Glomerular endothelial cell (primary cell): ENCODE results near the gene OR2AG1. TPM values are rescaled to one million over a fixed set of nuclear protein-coding genes. Genes with fewer than 3 reads are reported as not detected.

Source experiments
- DNase-seq: peaks from one replicate; pipeline ENCODE4 v3.0.0-alpha.2; 2011; ENCODE audit warnings: low read depth, low spot score; ENCODE audit errors: extremely low read depth
- total RNA-seq: library from RNA; depleted of rRNA; stranded (reverse); fragments of >200 nt; gene quantifications from 2 replicates; pipeline ENCODE4 v1.2.3, GENCODE V29; 2015

OR2AG1 gene, protein sequence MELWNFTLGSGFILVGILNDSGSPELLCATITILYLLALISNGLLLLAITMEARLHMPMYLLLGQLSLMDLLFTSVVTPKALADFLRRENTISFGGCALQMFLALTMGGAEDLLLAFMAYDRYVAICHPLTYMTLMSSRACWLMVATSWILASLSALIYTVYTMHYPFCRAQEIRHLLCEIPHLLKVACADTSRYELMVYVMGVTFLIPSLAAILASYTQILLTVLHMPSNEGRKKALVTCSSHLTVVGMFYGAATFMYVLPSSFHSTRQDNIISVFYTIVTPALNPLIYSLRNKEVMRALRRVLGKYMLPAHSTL
- not detected in 2 replicates for total RNA-seq

- DNase-seq = no peak
These were observed at the start of gene OR2AG1 for GRCh38 chr11:6782720-6783119. TSS of gene OR2AG1 (plus strand) at chr11:6783020. CDS start at chr11:6785038, 2,018 bp downstream.

DNA sequence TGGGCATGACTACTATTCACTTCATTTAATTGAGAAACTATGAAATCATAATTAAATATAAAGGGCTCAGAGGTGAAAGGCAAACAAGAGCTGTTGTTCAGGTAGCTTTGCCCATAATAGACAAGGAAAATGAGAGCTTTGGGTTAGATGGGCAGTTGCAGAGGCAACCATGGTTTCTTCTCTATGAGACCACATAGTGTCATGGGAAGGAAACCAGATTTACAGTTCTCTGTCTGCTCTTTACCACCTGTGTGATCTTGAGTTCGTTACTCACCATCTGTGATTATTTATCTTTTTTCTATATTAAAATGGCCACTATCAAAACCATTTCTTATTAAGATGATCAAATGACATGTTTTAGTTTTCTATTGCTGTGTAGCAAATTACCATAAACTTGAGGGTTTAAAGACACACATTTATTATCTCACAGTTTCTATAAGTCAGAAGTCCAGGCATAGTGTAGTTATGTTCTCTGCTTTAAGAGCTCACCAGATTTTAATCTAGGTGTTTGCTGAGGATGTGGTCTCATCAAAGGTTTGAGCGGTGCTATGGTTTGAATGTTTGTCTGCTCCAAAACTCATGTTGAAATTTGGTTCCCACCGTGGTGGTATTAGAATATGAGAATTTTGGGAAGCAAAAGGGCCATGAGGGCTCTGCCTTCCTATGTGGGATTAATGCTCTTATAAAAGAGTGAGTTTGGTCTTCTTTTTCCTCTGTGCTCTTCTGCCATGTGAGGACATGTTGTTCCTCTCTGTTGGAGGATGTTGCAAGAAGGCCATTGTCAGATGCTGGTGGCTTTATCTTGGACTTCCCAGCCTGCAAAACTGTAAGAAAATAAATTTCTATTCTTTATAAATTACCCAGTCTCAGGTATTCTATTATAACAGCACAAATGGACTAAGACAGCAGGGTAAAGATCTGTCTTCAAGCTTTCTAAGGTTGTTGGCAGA lies 49.2 kb upstream of the OR2AG1 start:
- DNase-seq = no peak

GRCh38 chr11:6734616-6735015 lies 48.2 kb upstream of the OR2AG1 start:
- DNase-seq = no peak

GRCh38 chr11:6735306-6735705 lies 47.5 kb upstream of the OR2AG1 start:
- DNase-seq = no peak

GRCh38 chr11:6736495-6737121 lies 46.2 kb upstream of the OR2AG1 start:
- DNase-seq = no peak

DNA sequence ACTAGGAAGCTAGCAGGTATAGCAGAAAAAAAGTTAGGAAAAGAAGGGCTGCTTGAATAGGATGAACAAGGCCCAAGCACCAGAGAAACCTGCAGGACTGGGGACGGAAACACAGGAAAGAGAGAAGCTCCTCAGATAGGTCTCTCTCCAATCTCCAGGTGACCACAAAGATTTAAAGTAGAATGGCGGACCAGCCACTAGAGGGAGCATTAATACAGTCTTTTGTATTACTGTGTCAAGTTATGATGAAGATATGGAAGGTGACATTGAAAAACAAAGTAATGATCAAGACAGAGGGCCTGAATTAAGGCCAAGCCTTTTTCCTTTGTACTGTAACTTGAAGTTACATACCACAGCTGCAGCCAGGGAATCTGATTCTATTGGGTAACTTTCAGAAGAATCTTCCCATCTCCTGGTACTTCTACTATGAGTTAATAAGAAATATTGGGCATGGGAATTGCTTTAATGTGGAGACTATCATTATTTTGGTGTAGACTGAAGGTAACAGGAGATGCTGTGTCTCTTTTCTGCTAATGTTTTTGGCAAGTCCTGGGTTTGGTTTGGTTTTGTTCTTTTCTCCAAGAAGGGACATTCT lies 44.9 kb upstream of the OR2AG1 start:
- DNase-seq = no peak

- DNase-seq = no peak
These were observed 44.2 kb upstream of the OR2AG1 start for GRCh38 chr11:6738590-6738989.

GRCh38 chr11:6742260-6742659 lies 40.6 kb upstream of the OR2AG1 start:
- no peak for DNase-seq

DNA sequence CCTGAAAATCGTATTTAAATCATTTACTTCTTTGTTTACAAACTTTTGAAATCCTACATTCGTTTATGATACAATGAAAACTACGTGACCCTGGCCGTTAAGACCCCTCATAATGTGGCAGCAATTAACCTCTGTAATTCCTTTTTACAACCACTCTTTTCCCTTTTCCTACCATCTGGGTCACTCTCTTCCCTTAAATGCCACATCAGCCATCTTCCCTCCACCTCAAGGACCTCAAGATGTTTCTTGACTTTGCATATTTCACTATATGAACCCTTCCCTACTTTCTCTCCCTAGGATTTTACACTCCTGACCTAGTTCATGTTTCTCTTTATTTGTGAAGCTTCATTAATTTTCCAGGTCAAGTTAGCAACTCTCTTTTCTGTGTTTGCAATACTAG lies 37.8 kb upstream of the OR2AG1 start:
- no peak for DNase-seq

DNA sequence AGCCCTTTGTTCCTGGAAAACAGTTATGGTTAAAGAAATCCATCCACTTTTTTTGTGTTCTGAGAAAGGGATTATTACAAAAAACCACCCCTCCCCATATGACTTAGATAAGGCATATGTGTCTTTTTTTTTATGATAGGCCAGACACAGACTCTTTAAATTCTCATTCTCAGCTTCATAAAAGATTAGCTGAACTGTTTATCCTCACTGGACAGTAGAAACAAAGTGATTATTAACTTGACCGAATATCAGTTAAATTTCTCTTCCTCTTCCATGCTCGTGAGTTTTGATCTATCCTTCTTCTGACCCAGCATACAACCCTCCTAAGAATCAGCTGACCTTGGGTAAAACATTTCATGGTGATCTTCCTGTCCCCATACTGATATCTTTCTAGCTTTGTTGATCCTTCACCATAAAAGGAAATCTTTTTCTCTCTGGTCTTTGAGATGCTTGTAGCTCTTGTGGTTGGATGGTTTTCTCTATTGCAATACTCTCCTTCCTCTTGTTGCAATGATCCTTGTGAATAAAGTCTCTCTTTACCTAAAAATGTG lies 37.3 kb upstream of the OR2AG1 start:
- DNase-seq = no peak

DNA sequence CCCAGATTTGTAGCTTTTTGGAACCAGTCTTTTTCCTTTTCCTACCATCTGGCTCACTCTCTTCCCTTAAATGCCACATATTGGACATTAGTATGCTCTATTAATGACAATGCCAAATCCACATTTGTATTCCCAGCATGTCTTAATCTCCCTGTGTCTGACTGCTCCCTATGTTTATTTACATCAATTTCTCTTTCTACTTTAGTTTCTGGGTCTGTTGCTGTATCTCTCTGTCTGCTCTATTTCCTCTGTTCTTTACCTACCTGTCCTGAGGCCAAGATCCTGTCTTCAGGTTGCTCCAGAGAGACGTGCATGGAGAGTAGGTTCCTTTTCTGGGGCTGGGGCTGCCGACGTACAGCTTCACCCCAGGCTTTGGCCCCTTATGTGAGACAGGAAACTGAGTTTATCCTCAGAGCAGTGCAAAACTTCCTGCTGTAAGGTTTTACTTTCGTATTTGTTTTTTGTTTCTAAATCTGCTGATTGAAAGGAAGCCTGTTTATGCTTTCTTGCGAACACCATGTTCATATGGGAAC lies 36.7 kb upstream of the OR2AG1 start:
- no peak for DNase-seq

DNA sequence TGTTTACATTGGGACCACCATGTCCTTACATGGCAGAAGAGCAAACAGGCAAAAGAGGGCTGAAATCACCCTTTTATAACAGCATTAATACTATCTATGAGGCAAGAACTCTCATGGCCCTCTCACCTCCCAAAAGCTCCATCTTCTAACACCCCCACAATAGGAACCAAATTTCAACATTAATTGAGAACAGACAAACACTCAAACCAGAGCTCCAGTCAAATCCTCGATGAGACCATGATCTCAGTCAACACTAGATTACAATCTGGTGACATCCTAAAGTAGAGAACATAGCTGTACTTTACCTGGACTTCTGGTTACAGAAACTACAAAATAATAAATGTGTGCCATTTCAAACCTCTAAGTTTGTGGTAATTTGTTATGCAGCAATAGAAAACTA lies 36.2 kb upstream of the OR2AG1 start:
- DNase-seq = no peak

GRCh38 chr11:6747097-6747668 lies 35.6 kb upstream of the OR2AG1 start:
- DNase-seq = no peak

- peak; percentile 44 for DNase-seq
These were observed 27.4 kb upstream of the OR2AG1 start for GRCh38 chr11:6755303-6755952.

DNA sequence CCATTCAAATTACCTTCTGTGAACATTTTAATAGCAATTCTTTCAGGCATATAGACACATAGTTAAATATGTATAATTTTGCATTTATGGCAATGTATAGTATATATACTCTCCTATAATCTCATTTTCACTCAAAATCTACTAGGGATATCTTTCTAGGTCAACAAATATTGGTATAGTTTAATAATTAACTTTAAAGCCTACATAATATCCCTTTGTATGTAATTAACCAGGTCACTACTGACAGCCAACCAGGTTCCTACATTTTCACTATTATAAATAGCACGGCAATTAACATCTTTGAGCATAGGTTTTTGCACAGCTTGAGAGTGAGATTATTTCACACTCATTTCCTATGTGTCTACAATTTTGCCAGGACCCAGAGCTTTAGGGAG lies 26.9 kb upstream of the OR2AG1 start:
- DNase-seq = no peak

DNA sequence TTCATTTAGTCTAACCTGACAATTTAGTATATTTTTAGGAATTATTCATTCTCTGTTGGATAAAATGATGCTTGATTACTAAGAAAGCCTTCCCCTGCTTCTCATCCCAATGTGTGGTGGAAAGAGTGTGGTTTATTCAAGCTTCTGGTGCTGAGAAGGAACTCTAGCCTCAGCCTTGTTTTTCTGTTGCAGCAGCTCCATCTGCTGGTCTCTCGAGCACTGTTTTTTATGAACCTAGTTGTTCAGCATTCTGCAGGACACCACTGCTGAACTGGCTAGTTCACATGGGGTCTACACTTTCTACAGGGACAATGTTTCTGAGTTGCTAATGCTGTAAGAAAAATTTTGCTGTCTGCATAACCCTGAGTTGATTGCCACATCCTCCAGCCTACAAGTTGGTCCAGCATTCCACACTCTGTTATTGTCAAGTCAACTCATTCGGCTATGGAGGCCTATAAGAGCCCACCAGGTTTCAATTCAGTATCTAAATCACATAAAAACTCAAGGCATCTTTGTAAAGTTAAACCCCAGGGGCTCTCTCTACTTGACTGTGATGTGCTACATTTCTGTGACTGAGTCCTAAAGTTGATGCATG lies 25.4 kb upstream of the OR2AG1 start:
- peak; percentile 67 for DNase-seq

- DNase-seq = no peak
These were observed 10.6 kb upstream of the OR2AG1 start, which contains the start of gene OR2AG2 for GRCh38 chr11:6771926-6772893. TSS of gene OR2AG2 (minus strand) at chr11:6771976. CDS start at chr11:6768957, 3,019 bp downstream.

GRCh38 chr11:6778518-6778917 lies 4.3 kb upstream of the OR2AG1 start:
- no peak for DNase-seq
